Measurements from ENCODE around the gene ZKSCAN8.
A peak's percentile ranks its signal among the peaks of the same experiment; 100 is the strongest.
"Not testable (repeated sequence)": the region's sequence is repeated elsewhere in the genome, so short reads cannot be mapped to it uniquely, and the experiment has no call there.

Gene ZKSCAN8

DNA sequence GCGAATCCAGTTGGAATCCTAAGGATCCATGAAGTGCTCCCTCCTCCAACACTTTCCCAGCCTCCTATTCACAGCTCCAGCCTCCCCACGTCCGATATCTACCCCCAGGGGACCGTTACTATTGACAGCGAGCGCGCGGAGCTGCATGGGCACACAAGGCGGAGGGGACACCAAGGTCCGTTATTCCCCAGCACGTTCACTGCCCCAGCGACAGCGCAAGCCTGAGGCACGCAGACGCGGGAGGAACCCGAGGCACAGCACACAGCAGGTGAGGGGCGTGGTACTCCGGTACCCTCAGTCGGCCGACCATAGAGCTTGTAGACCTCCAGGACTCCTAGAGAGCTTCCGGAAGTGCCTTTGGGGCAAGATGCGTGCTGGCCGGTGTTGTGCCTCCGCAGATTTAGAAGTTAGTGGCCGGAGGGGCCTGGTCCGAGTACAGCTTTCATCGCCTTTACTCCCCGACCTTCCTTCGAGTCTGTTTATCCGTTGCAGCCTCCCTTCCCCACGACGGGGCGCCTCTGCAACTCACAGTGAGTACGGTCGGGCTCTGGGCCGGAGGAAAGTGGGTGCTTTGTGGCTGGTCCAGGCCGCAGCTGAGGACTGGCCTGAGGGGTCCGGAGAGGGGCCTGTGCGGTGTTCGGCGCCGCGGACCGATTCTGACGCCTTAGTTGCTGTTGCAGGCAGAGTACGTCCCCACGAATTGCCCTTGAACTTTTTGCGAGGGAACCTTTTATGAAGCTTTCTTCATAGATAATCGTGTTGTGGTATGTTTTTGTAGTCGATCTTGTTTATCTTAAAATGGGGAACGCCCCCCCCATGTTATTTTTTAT is at the start of gene ZKSCAN8:
Gene ZKSCAN8 (plus strand): TSS at position 384 of the 830 bp plus-strand sequence. CDS start 6,525 bp downstream, outside the sequence.
- Histone ChIP-seq H4K20me1 (ENCODE audit: control insufficient read depth, insufficient read depth, low read depth, low read length) (no peaks in the 10 kb centered on the region), H3K79me2 (ENCODE audit: control insufficient read depth, low read length) (peaks cover 55% of the 10 kb centered on the region), H3K4me1 (ENCODE audit: control insufficient read depth, low read length) (peaks cover 41% of the 10 kb centered on the region), H3K4me2 (ENCODE audit: low read length) (peak within 1 kb of the TSS; percentile 96), H3K27me3 (ENCODE audit: control insufficient read depth, low read length) (no peaks in the 10 kb centered on the region), H3K27ac (ENCODE audit: low read depth, low read length) (peak within 1 kb of the TSS; percentile 21), H3K9me2 (replicated peaks; ENCODE audit: control insufficient read depth, low read length) (no peaks in the 10 kb centered on the region), H3K4me3 (ENCODE audit: low read length) (peak within 1 kb of the TSS; percentile 92), H3K9me3 (ENCODE audit: control insufficient read depth, insufficient read depth, low read length) (no peaks in the 10 kb centered on the region), H3F3A (ENCODE audit: control insufficient read depth, insufficient read depth) (peaks cover 15% of the 10 kb centered on the region), H3K36me3 (ENCODE audit: control insufficient read depth, low read length) (peaks cover 31% of the 10 kb centered on the region)
- no peak for TF ChIP-seq EZH2phosphoT487 (IDR thresholded peaks at IDR 0.05; ENCODE audit: borderline replicate concordance, low read length)
- TF ChIP-seq, protein P1, sequence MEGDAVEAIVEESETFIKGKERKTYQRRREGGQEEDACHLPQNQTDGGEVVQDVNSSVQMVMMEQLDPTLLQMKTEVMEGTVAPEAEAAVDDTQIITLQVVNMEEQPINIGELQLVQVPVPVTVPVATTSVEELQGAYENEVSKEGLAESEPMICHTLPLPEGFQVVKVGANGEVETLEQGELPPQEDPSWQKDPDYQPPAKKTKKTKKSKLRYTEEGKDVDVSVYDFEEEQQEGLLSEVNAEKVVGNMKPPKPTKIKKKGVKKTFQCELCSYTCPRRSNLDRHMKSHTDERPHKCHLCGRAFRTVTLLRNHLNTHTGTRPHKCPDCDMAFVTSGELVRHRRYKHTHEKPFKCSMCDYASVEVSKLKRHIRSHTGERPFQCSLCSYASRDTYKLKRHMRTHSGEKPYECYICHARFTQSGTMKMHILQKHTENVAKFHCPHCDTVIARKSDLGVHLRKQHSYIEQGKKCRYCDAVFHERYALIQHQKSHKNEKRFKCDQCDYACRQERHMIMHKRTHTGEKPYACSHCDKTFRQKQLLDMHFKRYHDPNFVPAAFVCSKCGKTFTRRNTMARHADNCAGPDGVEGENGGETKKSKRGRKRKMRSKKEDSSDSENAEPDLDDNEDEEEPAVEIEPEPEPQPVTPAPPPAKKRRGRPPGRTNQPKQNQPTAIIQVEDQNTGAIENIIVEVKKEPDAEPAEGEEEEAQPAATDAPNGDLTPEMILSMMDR (IDR thresholded peaks at IDR 0.05; ENCODE audit: low read depth, low read length, poor library complexity, severe bottlenecking): no peak

DNA sequence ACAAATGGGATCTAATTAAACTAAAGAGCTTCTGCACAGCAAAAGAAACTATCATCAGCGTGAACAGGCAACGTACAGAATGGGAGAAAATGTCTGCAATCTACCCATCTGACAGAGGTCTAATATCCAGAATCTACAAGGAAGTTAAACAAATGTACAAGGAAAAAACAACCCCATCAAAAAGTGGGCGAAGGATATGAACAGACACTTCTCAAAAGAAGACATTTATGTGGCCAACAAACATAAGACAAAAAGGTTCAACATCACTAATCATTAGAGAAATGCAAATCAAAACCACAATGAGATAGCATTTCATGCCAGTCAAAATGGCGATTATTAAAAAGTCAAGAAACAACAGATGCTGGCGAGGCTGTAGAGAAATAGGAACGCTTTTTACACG is 39.5 kb upstream of the ZKSCAN8 start:
- not testable (repeated sequence) for H3K4me3 ChIP-seq (ENCODE audit: low read length); H3K9me2 ChIP-seq (replicated peaks; ENCODE audit: control insufficient read depth, low read length); H3K27ac ChIP-seq (ENCODE audit: low read depth, low read length); H3K9me3 ChIP-seq (ENCODE audit: control insufficient read depth, insufficient read depth, low read length); H3K4me2 ChIP-seq (ENCODE audit: low read length); H3K36me3 ChIP-seq (ENCODE audit: control insufficient read depth, low read length); H3F3A ChIP-seq (ENCODE audit: control insufficient read depth, insufficient read depth); H4K20me1 ChIP-seq (ENCODE audit: control insufficient read depth, insufficient read depth, low read depth, low read length); H3K79me2 ChIP-seq (ENCODE audit: control insufficient read depth, low read length); H3K27me3 ChIP-seq (ENCODE audit: control insufficient read depth, low read length)
- peaks cover 24% of the 10 kb centered on the region for H3K4me1 ChIP-seq (ENCODE audit: control insufficient read depth, low read length)

DNA sequence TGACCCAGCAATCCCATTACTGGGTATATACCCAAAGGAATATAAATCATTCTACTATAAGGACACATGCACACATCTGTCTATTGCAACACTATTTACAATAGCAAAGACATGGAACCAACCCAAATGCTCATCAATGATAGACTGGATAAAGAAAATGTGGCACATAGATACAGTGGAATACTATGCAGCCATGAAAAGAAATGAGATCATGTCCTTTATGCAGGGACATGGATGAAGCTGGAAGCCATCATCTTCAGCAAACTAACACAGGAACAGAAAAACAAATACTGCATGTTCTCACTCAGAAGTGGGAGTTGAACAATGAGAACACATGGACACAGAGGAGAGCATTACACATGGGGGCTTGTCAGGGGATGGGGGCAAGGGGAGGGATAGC is 39.0 kb upstream of the ZKSCAN8 start:
- H3K9me3 ChIP-seq (ENCODE audit: control insufficient read depth, insufficient read depth, low read length); H3K27me3 ChIP-seq (ENCODE audit: control insufficient read depth, low read length): not testable (repeated sequence)

DNA sequence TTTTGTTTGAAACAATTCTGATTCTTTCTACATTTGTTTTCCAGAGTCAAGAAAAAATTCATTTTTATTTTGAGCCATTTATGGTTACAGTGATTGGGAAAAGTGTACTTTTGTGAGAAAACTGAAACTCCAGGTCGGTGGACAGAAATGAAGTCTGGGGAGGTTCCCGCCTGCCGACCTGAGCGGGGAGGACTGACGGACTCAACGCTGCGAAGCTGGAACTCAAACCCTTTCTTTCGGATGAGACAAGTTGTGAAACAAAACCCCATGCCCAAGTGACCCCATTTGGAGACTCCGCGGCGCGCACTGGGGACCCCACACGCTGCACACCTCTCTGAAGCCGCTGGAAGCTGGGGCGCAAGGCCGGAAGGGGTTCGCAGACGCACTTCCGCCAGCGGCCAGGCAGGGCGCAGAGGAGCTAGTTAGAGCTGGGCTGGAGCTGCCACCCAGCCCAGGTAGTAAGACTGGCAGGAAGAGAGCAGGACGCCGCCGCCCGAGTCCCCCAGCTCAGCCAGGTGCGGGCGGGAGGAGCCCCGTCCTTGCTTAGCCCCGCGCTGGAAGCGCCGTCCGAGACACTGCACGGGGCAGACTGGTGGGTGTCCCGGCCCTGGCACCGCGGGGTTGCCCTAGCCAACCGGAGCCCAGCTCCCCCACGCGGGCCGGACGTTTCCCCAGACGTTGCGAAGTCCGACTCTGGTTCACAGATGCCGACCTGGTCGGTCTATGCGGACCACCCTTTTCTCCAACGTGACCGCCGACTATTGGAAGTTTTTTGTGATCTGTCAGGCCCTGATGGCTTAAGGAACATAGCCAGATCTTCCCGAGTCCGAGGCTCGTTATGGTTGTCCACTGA is 37.1 kb upstream of the ZKSCAN8 start:
- TF ChIP-seq, protein P1 (IDR thresholded peaks at IDR 0.05; ENCODE audit: low read depth, low read length, poor library complexity, severe bottlenecking): peak; percentile 64
- no peak for TF ChIP-seq EZH2phosphoT487 (IDR thresholded peaks at IDR 0.05; ENCODE audit: borderline replicate concordance, low read length)
- Histone ChIP-seq H3K27me3 (ENCODE audit: control insufficient read depth, low read length) (no peaks in the 10 kb centered on the region), H3K79me2 (ENCODE audit: control insufficient read depth, low read length) (no peaks in the 10 kb centered on the region), H3K36me3 (ENCODE audit: control insufficient read depth, low read length) (no peaks in the 10 kb centered on the region), H3K9me2 (replicated peaks; ENCODE audit: control insufficient read depth, low read length) (no peaks in the 10 kb centered on the region), H3K27ac (ENCODE audit: low read depth, low read length) (peak overlapping the region; percentile 52), H3K9me3 (ENCODE audit: control insufficient read depth, insufficient read depth, low read length) (no peaks in the 10 kb centered on the region), H3K4me1 (ENCODE audit: control insufficient read depth, low read length) (peaks cover 26% of the 10 kb centered on the region), H3K4me2 (ENCODE audit: low read length) (peak overlapping the region; percentile 90), H3F3A (ENCODE audit: control insufficient read depth, insufficient read depth) (peaks cover 5% of the 10 kb centered on the region; the same call in 1 of the 2 replicates), H4K20me1 (ENCODE audit: control insufficient read depth, insufficient read depth, low read depth, low read length) (no peaks in the 10 kb centered on the region), H3K4me3 (ENCODE audit: low read length) (peak overlapping the region; percentile 86)

More for the DNA sequence above, 39.0 kb upstream of the ZKSCAN8 start:
- H3K4me3 ChIP-seq (ENCODE audit: low read length); H3F3A ChIP-seq (ENCODE audit: control insufficient read depth, insufficient read depth); H3K79me2 ChIP-seq (ENCODE audit: control insufficient read depth, low read length); H3K9me2 ChIP-seq (replicated peaks; ENCODE audit: control insufficient read depth, low read length); H3K4me2 ChIP-seq (ENCODE audit: low read length); H4K20me1 ChIP-seq (ENCODE audit: control insufficient read depth, insufficient read depth, low read depth, low read length); H3K27ac ChIP-seq (ENCODE audit: low read depth, low read length); H3K36me3 ChIP-seq (ENCODE audit: control insufficient read depth, low read length): not testable (repeated sequence)
- H3K4me1 ChIP-seq (ENCODE audit: control insufficient read depth, low read length): peaks cover 24% of the 10 kb centered on the region

Data from DOHH2 (cell line).